Stimulated activated CD8-positive, alpha-beta memory T cell treated with anti-CD3 and anti-CD28 coated beads, Interleukin-15, amount 100 ng/mL, for 24 hours (primary cell): ENCODE data around the gene PTX4.

ENCODE experiments used
- DNase-seq: peaks from one replicate; pipeline ENCODE4 v3.0.0-alpha.2; 2020; ENCODE audit warnings: low read depth

PTX4 gene

GRCh38 chr16:1459967-1460366 lies 28.8 kb downstream of the PTX4 start:
- no peak for DNase-seq

- DNase-seq: no peak
Measured at GRCh38 chr16:1458977-1459341, 29.8 kb downstream of the PTX4 start.

- DNase-seq: no peak
Measured at GRCh38 chr16:1458336-1458976, 30.3 kb downstream of the PTX4 start.

- no peak for DNase-seq
Measured at GRCh38 chr16:1457489-1458245, 31.1 kb downstream of the PTX4 start.

GRCh38 chr16:1456951-1457350 lies 31.8 kb downstream of the PTX4 start:
- DNase-seq: no peak

- no peak for DNase-seq
Measured at GRCh38 chr16:1455190-1456171, 33.3 kb downstream of the PTX4 start.

- no peak for DNase-seq
Measured at GRCh38 chr16:1454561-1454960, 34.2 kb downstream of the PTX4 start.

- DNase-seq: no peak
Measured at GRCh38 chr16:1453316-1453715, 35.4 kb downstream of the PTX4 start.

- DNase-seq: no peak
Measured at GRCh38 chr16:1452530-1452929, 36.2 kb downstream of the PTX4 start.

- no peak for DNase-seq
Measured at GRCh38 chr16:1451702-1452392, 36.9 kb downstream of the PTX4 start.

- DNase-seq: no peak
Measured at GRCh38 chr16:1450841-1451240, 37.9 kb downstream of the PTX4 start.

GRCh38 chr16:1450218-1450617 lies 38.5 kb downstream of the PTX4 start:
- DNase-seq: no peak

GRCh38 chr16:1449201-1449788 lies 39.4 kb downstream of the PTX4 start:
- DNase-seq: no peak

- DNase-seq: no peak
Measured at GRCh38 chr16:1448536-1449116, 40.1 kb downstream of the PTX4 start.

- DNase-seq: no peak
Measured at GRCh38 chr16:1447965-1448364, 40.8 kb downstream of the PTX4 start.

- no peak for DNase-seq
Measured at GRCh38 chr16:1446296-1447080, 42.3 kb downstream of the PTX4 start.

GRCh38 chr16:1445518-1446203 lies 43.1 kb downstream of the PTX4 start:
- no peak for DNase-seq

- no peak for DNase-seq
Measured at GRCh38 chr16:1444730-1445517, 43.8 kb downstream of the PTX4 start.
